ENCODE results near the gene SRPX2.

Gene SRPX2

DNA sequence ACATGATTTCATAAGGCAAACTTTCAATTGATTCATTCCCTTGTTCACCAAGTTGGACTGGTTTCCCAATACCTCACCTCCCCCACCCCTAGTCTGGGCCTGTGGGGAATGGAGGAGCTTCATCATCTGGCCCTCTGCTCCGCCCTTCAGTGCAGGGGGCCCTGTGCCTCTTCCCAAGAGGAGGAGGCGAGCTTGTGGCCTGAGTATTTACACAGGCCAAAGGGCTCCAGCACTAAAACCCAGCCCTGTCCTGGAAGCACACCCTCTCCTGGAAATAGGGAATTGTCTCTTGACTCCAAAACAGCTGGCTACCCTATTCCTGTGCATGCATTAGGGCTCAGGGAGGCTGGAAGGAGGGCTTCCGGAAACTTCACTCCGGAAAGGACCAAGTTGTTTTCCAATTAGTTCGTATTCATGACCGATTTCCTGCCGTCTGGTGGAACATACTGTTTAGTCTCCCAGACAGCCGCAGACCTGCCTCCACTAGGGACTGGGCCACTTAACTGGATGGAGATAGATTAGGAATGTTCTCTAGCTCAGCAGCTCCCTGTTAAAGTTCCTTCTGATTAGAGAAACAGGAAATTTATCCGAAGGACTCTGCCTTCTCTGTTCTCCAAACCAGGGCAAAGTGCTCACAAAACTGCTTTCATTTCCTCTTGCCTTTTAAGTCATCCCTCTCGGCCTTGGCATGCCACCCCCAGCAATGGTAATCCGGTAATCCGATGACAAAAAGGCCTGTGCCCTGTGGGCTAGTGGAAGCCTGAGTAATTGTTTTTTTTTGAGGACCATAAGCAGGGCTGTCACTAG lies 5.8 kb downstream of the SRPX2 start:
- DNase-seq (ENCODE audit: low read depth in 3 of 3, low spot score in 1 of 3) = no peak

DNA sequence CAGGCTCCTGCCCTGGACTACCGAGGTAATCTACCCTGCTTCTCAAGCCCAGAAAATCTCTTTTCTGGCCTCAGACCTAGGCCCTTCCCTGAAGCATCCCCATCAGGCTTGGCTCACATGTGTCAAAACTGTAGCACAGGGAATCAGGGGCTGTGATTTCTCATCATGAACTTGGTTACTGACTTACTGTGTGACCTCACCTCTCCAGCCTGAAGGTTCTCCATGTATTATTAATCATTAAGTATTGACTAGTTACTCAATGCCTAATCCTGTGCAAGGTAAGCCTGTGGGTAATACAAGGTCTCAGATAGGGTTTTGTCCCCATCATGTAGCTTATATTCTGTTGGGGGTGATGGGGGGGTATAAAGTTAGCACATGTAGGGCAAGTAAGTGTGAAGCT lies 6.8 kb downstream of the SRPX2 start:
- no peak for DNase-seq (ENCODE audit: low read depth in 3 of 3, low spot score in 1 of 3)

DNA sequence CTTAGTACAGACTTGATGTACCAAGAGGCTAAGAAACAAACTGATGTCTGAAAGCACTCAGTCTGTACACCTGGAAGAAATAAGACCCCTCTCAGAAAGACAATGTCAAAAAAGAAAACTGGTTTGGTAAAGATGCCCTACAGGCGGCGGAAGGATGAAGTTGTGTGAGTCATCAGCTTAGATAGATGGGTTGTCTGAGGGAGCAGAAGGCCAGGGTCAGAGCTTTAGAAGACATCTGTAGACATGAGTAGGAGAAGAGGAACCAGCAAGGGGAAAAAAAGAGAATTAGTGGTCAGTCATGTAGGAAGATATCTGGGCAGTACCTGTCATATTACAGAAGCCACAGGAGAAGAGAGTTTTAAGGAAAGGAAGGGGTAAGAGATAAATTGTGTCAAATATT lies 8.3 kb downstream of the SRPX2 start:
- DNase-seq (ENCODE audit: low read depth in 3 of 3, low spot score in 1 of 3) = no peak

GRCh38 chrX:100654261-100654660 lies 10.3 kb downstream of the SRPX2 start:
- no peak for DNase-seq (ENCODE audit: low read depth in 3 of 3, low spot score in 1 of 3)

- no peak for DNase-seq (ENCODE audit: low read depth in 3 of 3, low spot score in 1 of 3)
Observed at GRCh38 chrX:100658941-100659381, 15.0 kb downstream of the SRPX2 start.

- DNase-seq (ENCODE audit: low read depth in 3 of 3, low spot score in 1 of 3) = no peak
Observed at GRCh38 chrX:100659431-100660137, 15.6 kb downstream of the SRPX2 start.

GRCh38 chrX:100662170-100662569 lies 18.2 kb downstream of the SRPX2 start:
- DNase-seq (ENCODE audit: low read depth in 3 of 3, low spot score in 1 of 3) = no peak

- no peak for DNase-seq (ENCODE audit: low read depth in 3 of 3, low spot score in 1 of 3)
Observed at GRCh38 chrX:100662796-100663195, 18.8 kb downstream of the SRPX2 start.

DNA sequence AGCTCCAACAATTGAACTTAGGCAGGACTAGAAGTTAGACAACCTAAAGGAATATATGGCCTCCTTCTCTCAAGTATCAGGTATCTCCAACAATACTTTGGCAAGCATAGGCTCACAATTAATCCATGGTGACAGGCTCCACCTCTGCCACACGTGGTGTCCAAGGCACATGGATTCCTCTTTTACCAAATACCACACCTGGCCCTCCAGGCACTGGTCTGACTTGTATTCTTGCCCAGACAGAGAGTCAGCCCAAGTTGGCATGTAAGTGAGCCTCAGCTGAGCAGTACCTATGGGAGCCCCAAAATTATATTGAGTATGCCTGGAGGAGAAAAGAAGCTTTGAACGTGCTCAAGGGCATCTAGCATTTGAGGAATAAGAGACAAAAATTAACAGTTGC lies 19.6 kb downstream of the SRPX2 start:
- DNase-seq (ENCODE audit: low read depth in 3 of 3, low spot score in 1 of 3) = no peak

DNA sequence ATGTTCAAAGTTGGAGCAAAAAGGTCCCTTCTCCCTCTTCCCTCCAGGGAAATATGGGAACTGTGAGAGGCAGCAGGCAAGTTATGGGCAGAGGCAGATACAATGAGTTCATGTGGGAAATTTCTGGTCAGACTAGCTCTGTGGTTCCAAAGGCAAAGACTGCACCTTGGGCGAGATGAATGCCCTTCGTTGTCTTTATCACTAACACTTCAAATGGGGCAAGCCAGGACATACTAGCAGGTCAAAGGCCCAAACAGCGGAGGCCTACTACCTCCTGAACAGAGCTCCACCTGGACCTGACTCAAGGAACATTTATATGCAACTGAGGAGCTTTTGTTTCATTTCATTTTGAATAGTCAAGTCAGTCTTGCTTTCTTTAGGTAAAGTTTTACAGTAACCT lies 29.0 kb downstream of the SRPX2 start:
- no peak for DNase-seq (ENCODE audit: low read depth in 3 of 3, low spot score in 1 of 3)

DNA sequence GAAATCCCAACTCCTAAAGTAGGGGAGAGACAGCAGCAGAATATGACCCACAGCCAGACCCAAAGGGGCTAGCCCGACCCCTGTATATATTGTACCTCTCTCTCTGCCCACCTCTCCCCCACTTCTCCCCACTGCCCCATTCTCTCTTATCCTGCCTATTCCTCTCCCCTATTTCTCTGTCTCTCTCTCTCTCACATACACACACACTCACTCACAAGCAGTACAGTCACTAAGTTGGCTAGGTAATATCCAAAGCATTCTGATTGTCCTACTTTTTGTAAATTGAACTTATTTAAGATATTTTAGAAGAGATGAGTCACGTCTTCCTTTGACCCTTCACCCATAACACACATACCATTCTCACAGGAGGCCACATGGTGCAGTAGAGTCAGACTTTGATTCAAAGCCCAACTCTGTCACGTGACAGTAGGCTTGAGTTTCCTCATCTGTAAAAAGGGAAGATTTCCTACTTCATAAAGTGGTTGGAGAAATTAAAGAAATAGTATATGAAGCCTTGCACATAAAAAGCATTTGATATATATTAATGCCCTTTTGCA lies 29.5 kb downstream of the SRPX2 start:
- no peak for DNase-seq (ENCODE audit: low read depth in 3 of 3, low spot score in 1 of 3)

DNA sequence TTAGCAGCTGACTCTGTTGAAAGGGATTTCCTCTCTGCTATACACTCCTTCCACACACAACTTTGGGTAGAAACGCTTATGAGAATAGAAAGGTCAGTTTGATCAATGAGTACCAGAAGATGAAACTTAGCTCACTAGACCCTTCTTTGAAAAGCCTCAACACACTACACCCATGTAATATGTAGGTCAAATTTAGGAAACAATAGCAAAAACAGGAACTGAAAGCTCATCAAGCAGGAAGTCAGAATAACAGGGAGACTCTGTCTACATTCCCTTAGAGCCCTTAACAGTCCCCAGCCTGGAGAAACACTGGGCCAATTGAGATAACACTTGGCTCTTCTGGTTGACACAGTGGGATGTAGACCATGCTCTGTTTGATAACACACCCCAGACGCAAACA lies 30.7 kb downstream of the SRPX2 start:
- DNase-seq (ENCODE audit: low read depth in 3 of 3, low spot score in 1 of 3) = no peak

DNA sequence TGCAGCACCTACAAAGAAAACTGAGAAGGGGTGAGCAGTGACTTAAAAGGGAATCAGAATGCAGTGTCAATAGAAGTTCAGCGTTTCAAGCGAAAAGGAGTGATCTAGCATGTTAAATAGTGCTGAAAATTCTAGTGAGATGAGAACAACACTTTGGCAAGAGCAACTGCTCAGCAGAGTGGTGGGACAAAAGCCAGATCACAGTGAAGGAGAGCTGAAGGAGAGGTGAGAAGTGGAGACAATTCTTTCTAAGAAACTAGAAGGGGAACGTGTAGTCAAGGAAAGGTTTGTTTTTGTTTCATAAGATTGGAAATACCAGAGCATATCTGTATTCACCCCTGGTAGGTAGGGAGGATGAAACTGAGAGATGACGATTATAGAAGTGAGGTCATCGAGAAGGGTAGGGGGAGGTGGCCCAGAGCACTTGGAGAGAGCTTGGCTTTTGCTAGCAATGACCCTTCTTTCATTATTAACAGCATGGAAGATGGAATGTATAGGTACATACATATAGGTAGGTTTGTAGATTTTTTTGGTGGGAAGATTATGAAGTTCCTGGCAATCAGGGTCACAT lies 33.7 kb downstream of the SRPX2 start:
- DNase-seq (ENCODE audit: low read depth in 3 of 3, low spot score in 1 of 3) = no peak

DNA sequence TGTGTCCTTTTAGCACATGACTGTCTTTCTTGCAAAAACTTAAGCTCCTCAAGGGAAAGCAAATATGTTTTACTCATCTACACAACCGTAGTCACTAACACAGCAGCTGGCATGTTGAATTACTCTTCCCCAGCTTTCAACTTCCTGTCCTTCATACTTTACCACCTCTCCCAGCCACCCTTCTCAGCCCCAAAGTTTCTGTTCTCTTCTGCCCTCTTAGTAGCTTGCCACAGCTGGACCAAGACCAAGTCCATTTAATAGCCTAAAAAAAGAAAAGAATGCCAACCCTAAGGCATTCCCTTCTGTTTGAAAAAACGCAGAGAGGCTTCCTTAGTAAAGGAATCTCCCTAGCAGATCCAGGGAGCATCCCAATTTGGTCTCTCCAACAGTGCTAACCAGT lies 36.8 kb downstream of the SRPX2 start:
- DNase-seq (ENCODE audit: low read depth in 3 of 3, low spot score in 1 of 3) = no peak

GRCh38 chrX:100681599-100681998 lies 37.6 kb downstream of the SRPX2 start:
- DNase-seq (ENCODE audit: low read depth in 3 of 3, low spot score in 1 of 3) = no peak

- no peak for DNase-seq (ENCODE audit: low read depth in 3 of 3, low spot score in 1 of 3)
Observed at GRCh38 chrX:100682939-100683338, 38.9 kb downstream of the SRPX2 start.

- peak in 2 of 3 donors; percentile 14 to 24 for DNase-seq (ENCODE audit: low read depth in 3 of 3, low spot score in 1 of 3)
Observed at GRCh38 chrX:100685284-100685996, 41.4 kb downstream of the SRPX2 start.

- no peak for DNase-seq (ENCODE audit: low read depth in 3 of 3, low spot score in 1 of 3)
Observed at GRCh38 chrX:100685997-100686305, 42.0 kb downstream of the SRPX2 start.

GRCh38 chrX:100687128-100687527 lies 43.1 kb downstream of the SRPX2 start:
- DNase-seq (ENCODE audit: low read depth in 3 of 3, low spot score in 1 of 3) = no peak

GRCh38 chrX:100687546-100687945 lies 43.5 kb downstream of the SRPX2 start:
- DNase-seq (ENCODE audit: low read depth in 3 of 3, low spot score in 1 of 3) = no peak

- DNase-seq (ENCODE audit: low read depth in 3 of 3, low spot score in 1 of 3) = no peak
Observed at GRCh38 chrX:100695302-100695701, 51.3 kb downstream of the SRPX2 start.

GRCh38 chrX:100695991-100696390 lies 52.0 kb downstream of the SRPX2 start:
- DNase-seq (ENCODE audit: low read depth in 3 of 3, low spot score in 1 of 3) = no peak

Data from stimulated activated CD4-positive, alpha-beta T cell treated with anti-CD3 and anti-CD28 coated beads, TNF-alpha, amount 100 ng/mL, for 1 hour (primary cell).